H1 (cell line): ENCODE data around the gene SLC9C1. TPM values are rescaled to one million over a fixed set of nuclear protein-coding genes. Genes with fewer than 3 reads are reported as not detected.

Source experiments
- CTCF ChIA-PET: fragments of 300-600 bp; sonication (Branson Sonifier 250); formaldehyde crosslinking; loops from one replicate; lab custom pipeline; 2021; ENCODE audit not compliant: partially characterized antibody; lab: Charles Lee
- POLR2A ChIA-PET: fragments of 300-600 bp; sonication (Branson Sonifier 250); formaldehyde crosslinking; loops from one replicate; lab custom pipeline; 2021; ENCODE audit warnings: inconsistent platforms; ENCODE audit not compliant: partially characterized antibody; lab: Charles Lee
- DNase-seq, 2 experiments: peaks; one replicate each; pipeline versions ENCODE4 v3.0.0 to v3.0.0-alpha.2; 2010 to 2022; ENCODE audit warnings: low spot score in 2 of 2, low read depth in 1 of 2, mixed read lengths in 1 of 2
- FAIRE-seq: peaks from 2 replicates; lab custom pipeline; 2011; peaks lifted over from hg19 to GRCh38; lab: Jason Lieb, UNC
- H2AFZ ChIP-seq: 2 replicates; pipeline ENCODE4 v1.8.1; 2012; ENCODE audit warnings: low read length, inconsistent platforms
- H2AK5ac ChIP-seq: 2 replicates; pipeline ENCODE4 v1.6.1; 2013; ENCODE audit warnings: low read depth, low read length
- H2BK120ac ChIP-seq: replicated peaks from 2 replicates; pipeline ENCODE3; 2013; ENCODE audit warnings: low read depth, low read length, inconsistent platforms
- H2BK12ac ChIP-seq: 2 replicates; pipeline ENCODE4 v1.6.1; 2013; ENCODE audit warnings: low read depth, low read length
- H2BK15ac ChIP-seq: 2 replicates; pipeline ENCODE4 v1.6.1; 2013; ENCODE audit warnings: low read length
- H2BK20ac ChIP-seq: 2 replicates; pipeline ENCODE4 v1.6.1; 2013; ENCODE audit warnings: low read length
- H2BK5ac ChIP-seq: 2 replicates; pipeline ENCODE4 v1.6.1; 2013; ENCODE audit warnings: low read depth, low read length
- H3K14ac ChIP-seq: 2 replicates; pipeline ENCODE4 v1.6.1; 2013; ENCODE audit warnings: inconsistent platforms; ENCODE audit not compliant: insufficient read length
- H3K18ac ChIP-seq: 2 replicates; pipeline ENCODE4 v1.6.1; 2013; ENCODE audit warnings: low read length; ENCODE audit errors: extremely low read depth
- H3K23ac ChIP-seq: 2 replicates; pipeline ENCODE4 v1.6.1; 2013; ENCODE audit warnings: inconsistent platforms; ENCODE audit not compliant: insufficient read length
- H3K23me2 ChIP-seq: 2 replicates; pipeline ENCODE4 v1.6.1; 2013; ENCODE audit warnings: low read depth, low read length
- H3K27ac ChIP-seq: 2 replicates; pipeline ENCODE4 v1.6.1; 2011; ENCODE audit warnings: low read depth, low read length, inconsistent platforms
- H3K27me3 ChIP-seq, 4 experiments: replicated peaks in 1 of 4; 1 replicate in 1 of 4; 2 replicates in 3 of 4; pipeline versions ENCODE4 v1.6.1 to v1.8.1; 2011 to 2013; ENCODE audit warnings: low read length in 3 of 4, mild to moderate bottlenecking in 3 of 4, inconsistent platforms in 2 of 4, mixed read lengths in 2 of 4, moderate library complexity in 1 of 4; ENCODE audit not compliant: control insufficient read depth in 3 of 4, insufficient read depth in 3 of 4; ENCODE audit errors: extremely low read depth in 1 of 4
- H3K36me3 ChIP-seq, 4 experiments: 2 replicates each; pipeline versions ENCODE4 v1.6.1 to v1.8.1; 2011 to 2013; ENCODE audit warnings: mild to moderate bottlenecking in 4 of 4, low read length in 3 of 4, moderate library complexity in 2 of 4, control low read depth in 1 of 4, inconsistent platforms in 1 of 4; ENCODE audit not compliant: insufficient read depth in 4 of 4, control insufficient read depth in 2 of 4
- H3K4ac ChIP-seq: replicated peaks from 2 replicates; pipeline ENCODE3; 2013; ENCODE audit warnings: low read length, low read depth, mixed read lengths, inconsistent platforms; ENCODE audit not compliant: insufficient read length
- H3K4me1 ChIP-seq, 4 experiments: replicated peaks in 1 of 4; 1 replicate in 1 of 4; 2 replicates in 3 of 4; pipeline versions ENCODE4 v1.6.1 to v1.8.1; 2011 to 2013; ENCODE audit warnings: low read length in 3 of 4, inconsistent platforms in 2 of 4, mixed read lengths in 1 of 4; ENCODE audit not compliant: insufficient read depth in 4 of 4, control insufficient read depth in 3 of 4
- H3K4me2 ChIP-seq, 2 experiments: 2 replicates each; pipeline versions ENCODE4 v1.6.1 to v1.8.1; 2011 to 2013; ENCODE audit warnings: low read depth in 2 of 2, low read length in 2 of 2, control low read depth in 1 of 2, inconsistent platforms in 1 of 2, mild to moderate bottlenecking in 1 of 2; ENCODE audit not compliant: insufficient read depth in 1 of 2
- H3K4me3 ChIP-seq, 4 experiments: fragments of 200-600, 300-600 bp in 1 of 4; sonication (generic), shearing (Covaris generic), sonication (Bioruptor Twin) in 1 of 4; 2 replicates each; pipeline versions ENCODE4 v1.5.1 to v1.8.1; 2011 to 2016; ENCODE audit warnings: low read length in 4 of 4, low read depth in 3 of 4, control low read depth in 2 of 4, inconsistent platforms in 2 of 4, mild to moderate bottlenecking in 2 of 4, mixed read lengths in 1 of 4, moderate library complexity in 1 of 4; ENCODE audit not compliant: insufficient read depth in 2 of 4; ENCODE audit errors: extremely low read depth in 1 of 4
- H3K56ac ChIP-seq: replicated peaks from 2 replicates; pipeline ENCODE3; 2013; ENCODE audit warnings: low read depth, mild to moderate bottlenecking, mixed read lengths, low read length, inconsistent platforms; ENCODE audit not compliant: insufficient read length
- H3K79me1 ChIP-seq: 2 replicates; pipeline ENCODE4 v1.6.1; 2013; ENCODE audit warnings: low read depth, low read length, control low read depth
- H3K79me2 ChIP-seq, 2 experiments: 2 replicates each; pipeline versions ENCODE4 v1.6.1 to v1.8.1; 2012 to 2013; ENCODE audit warnings: low read length in 2 of 2, mild to moderate bottlenecking in 2 of 2, inconsistent platforms in 1 of 2; ENCODE audit not compliant: insufficient read depth in 2 of 2, control insufficient read depth in 1 of 2
- H3K9ac ChIP-seq, 4 experiments: replicated peaks in 1 of 4; 1 replicate in 1 of 4; 2 replicates in 3 of 4; pipeline versions ENCODE4 v1.6.1 to v1.8.1; 2011 to 2013; ENCODE audit warnings: low read depth in 3 of 4, low read length in 3 of 4, control low read depth in 2 of 4, mild to moderate bottlenecking in 2 of 4, moderate library complexity in 2 of 4, inconsistent platforms in 1 of 4; ENCODE audit errors: extremely low read depth in 1 of 4
- H3K9me3 ChIP-seq, 2 experiments: 2 replicates each; pipeline versions ENCODE4 v1.6.1 to v1.8.1; 2012 to 2013; ENCODE audit warnings: mild to moderate bottlenecking in 2 of 2, moderate library complexity in 2 of 2, control low read depth in 1 of 2, inconsistent platforms in 1 of 2, low read depth in 1 of 2, low read length in 1 of 2, mixed read lengths in 1 of 2; ENCODE audit not compliant: insufficient read depth in 2 of 2
- H4K20me1 ChIP-seq, 2 experiments: replicated peaks in 1 of 2; 2 replicates each; pipeline versions ENCODE3 to v1.8.1; 2011 to 2013; ENCODE audit warnings: inconsistent platforms in 2 of 2, low read length in 2 of 2, mild to moderate bottlenecking in 1 of 2; ENCODE audit not compliant: insufficient read depth in 2 of 2, control insufficient read depth in 1 of 2
- H4K5ac ChIP-seq: 2 replicates; pipeline ENCODE4 v1.6.1; 2013; ENCODE audit warnings: low read length, low read depth, mixed read lengths, inconsistent platforms; ENCODE audit not compliant: insufficient read length
- H4K8ac ChIP-seq: 2 replicates; pipeline ENCODE4 v1.8.0; 2013; ENCODE audit warnings: mild to moderate bottlenecking, moderate library complexity, low read length, inconsistent platforms; ENCODE audit not compliant: insufficient read depth; ENCODE audit errors: extremely low read depth
- H4K91ac ChIP-seq: replicated peaks from 2 replicates; pipeline ENCODE3; 2013; ENCODE audit warnings: low read length, mixed read lengths, inconsistent platforms; ENCODE audit not compliant: insufficient read length
- FOSL1 ChIP-seq: IDR thresholded peaks from 2 replicates; pipeline ENCODE4 v1.6.1; 2011; ENCODE audit warnings: mild to moderate bottlenecking, low read depth, low read length, moderate library complexity; ENCODE audit not compliant: insufficient read depth
- RFX5 ChIP-seq: IDR thresholded peaks from 2 replicates; pipeline ENCODE4 v1.6.1; 2011; ENCODE audit warnings: low read depth, low read length, improper control_type of control experiment, borderline replicate concordance
- WGBS, 2 experiments: shearing (Covaris generic) in 1 of 2; methylation state at CpG; one replicate each; pipeline versions ENCODE4 v1.1.6 to v1.1.7; 2013 to 2015; ENCODE audit warnings: low lambda C conversion rate in 2 of 2, mixed read lengths in 2 of 2, inconsistent platforms in 1 of 2, low coverage in 1 of 2, missing lambda C conversion rate in 1 of 2; ENCODE audit not compliant: insufficient replicate concordance in 2 of 2, insufficient coverage in 1 of 2, insufficient read length in 1 of 2; ENCODE audit errors: extremely low coverage in 1 of 2, missing lambda C conversion rate in 1 of 2; 5-methylcytosine and 5-hydroxymethylcytosine counted together
- polyA plus RNA-seq, 7 experiments: library from polyadenylated mRNA; depleted of rRNA in 3 of 7; stranded (reverse) in 5 of 7; unstranded in 2 of 7; fragments of >200 nt in 5 of 7; fragments of 200-250 nt in 2 of 7; gene quantifications; 1 replicate in 5 of 7; 2 replicates in 1 of 7; 4 replicates in 1 of 7; pipeline versions ENCODE4 v1.2.1 to v1.2.3, GENCODE V29; 2011 to 2013; ENCODE audit warnings: missing spikeins in 2 of 7, mixed read lengths in 2 of 7
- total RNA-seq: library from RNA; stranded (reverse); fragmentation: NEBNext Ultra II Directional; extraction: Animal tissue kit (Norgen Biotek cat#: 25700); gene quantifications from 2 replicates; pipeline ENCODE4 v1.2.1, GENCODE V29; 2021

The SLC9C1 gene
- total and polyA plus RNA-seq, 2 of the 8 experiments (the other 6 are each of a cell fraction or from before 2014, with no cell fraction given): 0.15 to 0.24 TPM

DNA sequence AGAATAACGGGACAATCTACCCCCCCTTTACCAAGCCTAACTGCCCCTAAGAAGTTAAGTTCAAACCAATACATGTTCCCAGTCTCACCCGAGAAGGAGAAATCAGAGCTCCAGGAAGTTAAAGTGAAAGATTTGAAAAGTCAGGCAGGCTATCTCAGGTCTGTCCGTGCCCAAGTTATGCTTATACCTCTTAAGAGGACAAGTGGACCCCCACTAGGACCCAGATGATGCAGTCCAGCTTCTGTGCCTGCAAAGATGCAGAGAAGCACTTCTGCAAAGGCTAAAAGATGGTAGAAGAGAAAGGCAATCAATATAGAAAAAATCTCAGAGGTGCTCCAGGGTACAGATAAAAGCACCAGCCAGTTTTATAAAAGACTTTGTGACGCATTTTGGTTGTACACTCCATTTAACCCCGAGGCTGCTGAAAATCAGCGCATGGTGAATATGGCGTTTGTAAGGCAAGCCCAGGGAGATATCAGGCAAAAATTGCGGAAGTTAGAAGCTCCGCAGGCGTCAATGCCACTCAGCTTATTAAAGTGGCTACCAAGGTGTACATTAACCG is 9.8 kb upstream of the SLC9C1 start:
- Histone ChIP-seq H3K18ac (peak overlapping the region; percentile 98), H2AFZ (0 out of 2 replicates have a peak overlapping the region, but pooled peaks have one; percentile 37), H2AK5ac (peak overlapping the region; percentile 71; the same call in 1 of the 2 replicates), H3K79me1 (no peaks in the 10 kb centered on the region), H2BK15ac (no peak overlapping the region), H3K27me3 (no peaks in the 10 kb centered on the region), H4K5ac (peak overlapping the region; percentile 90), H4K8ac (no peak overlapping the region), H4K91ac (peak overlapping the region; percentile 81), H3K4ac (peak overlapping the region; percentile 98), H3K9ac (peak overlapping the region in 3 of 4 experiments; percentile 38 to 48 (median 44); a peak in 5 of 7 replicates), H3K23me2 (peaks cover 10% of the 10 kb centered on the region; the same call in 1 of the 2 replicates), H2BK120ac (peak overlapping the region; percentile 100), H3K4me3 (peak overlapping the region; percentile 29 to 53 (median 37)), H4K20me1 (no peaks in the 10 kb centered on the region), H3K14ac (no peak overlapping the region), H3K4me1 (peaks cover 20 to 27% (median 22%) of the 10 kb centered on the region in 4 experiments), H3K23ac (no peak overlapping the region), H3K79me2 (no peaks in the 10 kb centered on the region), H3K4me2 (peak overlapping the region; percentile 61 to 90), H3K9me3 (no peaks in the 10 kb centered on the region; a peak in 1 of 4 replicates), H3K36me3 (peaks cover 0 to 2% (median 0%) of the 10 kb centered on the region in 4 experiments; a peak in 1 of 8 replicates), H3K27ac (peak overlapping the region; percentile 80), H2BK20ac (peak overlapping the region; percentile 98), H3K56ac (peak overlapping the region; percentile 90), H2BK12ac (peak overlapping the region; percentile 96), H2BK5ac (peak overlapping the region; percentile 99; the same call in 1 of the 2 replicates)
- peak in 1 of 2 experiments; percentile 51 for DNase-seq
- 0 out of 2 replicates have a peak, but pooled peaks have one; percentile 58 for TF ChIP-seq FOSL1
- no peak for TF ChIP-seq RFX5
- no peak for FAIRE-seq
- ChIA-PET CTCF (interaction anchor here (0.6 to 5.5 kb wide), 14 partner anchors 10 to 209 kb away, joined by 3 to 47 read pairs (median 4); partner anchors contain the start of genes CD200 and SLC9C1), POLR2A (interaction anchor here (0.8 to 4.9 kb wide), 15 partner anchors 10 to 167 kb away, joined by 3 to 32 read pairs (median 4); partner anchors contain the start of genes CD200 and SLC9C1)
- 37% methylated on average over 11 of the region's 11 CpGs; no CpG with 5 or more reads in 1 of the 2 experiments for WGBS, 2 experiments
